ENCODE measurements around the gene S100A7. TPM values are rescaled to one million over a fixed set of nuclear protein-coding genes. Genes with fewer than 3 reads are reported as not detected.

The S100A7 gene
- total and polyA plus RNA-seq, 5 donors, result not detected

DNA sequence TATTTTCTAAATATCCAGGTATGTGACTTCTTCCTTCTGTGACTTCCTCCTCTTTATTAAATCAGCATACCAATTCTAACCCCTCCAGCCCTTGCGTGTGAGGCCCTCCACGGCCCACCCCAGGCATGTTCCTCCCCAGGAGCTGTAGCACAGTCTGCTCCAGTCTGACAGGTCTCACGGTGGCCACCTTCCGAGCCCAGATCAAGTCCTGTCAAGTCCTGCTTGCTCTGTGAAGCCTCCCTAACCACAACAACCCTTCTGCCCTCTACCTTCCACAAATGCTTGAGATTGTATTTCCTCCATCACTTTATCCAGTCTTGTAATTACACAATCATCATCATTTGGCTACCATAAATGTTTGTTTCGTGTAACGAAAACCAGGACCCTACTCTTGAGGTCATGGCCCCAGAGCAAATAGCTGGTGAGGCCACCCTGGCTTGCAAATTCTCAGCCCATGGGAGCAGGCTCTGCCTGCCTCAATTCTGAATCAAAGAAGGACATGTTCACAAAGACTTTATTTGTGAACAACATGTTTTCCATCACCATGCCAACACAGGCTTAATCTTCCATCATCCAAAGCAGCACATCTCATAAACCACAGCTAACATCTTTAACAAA lies 33.0 kb upstream of the S100A7 start:
- Histone ChIP-seq H3K27ac (ENCODE audit: low read length) (peak overlapping the region; percentile 4), H3K4me3 (ENCODE audit: low read length) (no peak overlapping the region), H3K27me3 (ENCODE audit: control insufficient read depth, insufficient read depth) (no peaks in the 10 kb centered on the region), H3K4me1 (ENCODE audit: control insufficient read depth, insufficient read depth, low read length) (peaks cover 7% of the 10 kb centered on the region), H3K9me3 (ENCODE audit: control insufficient read depth, low read length) (no peaks in the 10 kb centered on the region)
- DNase-seq (peak in 2 of 3 donors; percentile 35 to 58), ATAC-seq (peak in 1 of 2 donors; percentile 26)
- WGBS, result 77% methylated on average over 6 of the region's 6 CpGs
- intact Hi-C loops (cut with DNase I), result no loop called here

- Histone ChIP-seq H3K4me1 (ENCODE audit: control insufficient read depth, insufficient read depth, low read length) (peaks cover 9% of the 10 kb centered on the region), H3K4me3 (ENCODE audit: low read length) (no peak overlapping the region), H3K27me3 (ENCODE audit: control insufficient read depth, insufficient read depth) (no peaks in the 10 kb centered on the region), H3K9me3 (ENCODE audit: control insufficient read depth, low read length) (no peaks in the 10 kb centered on the region), H3K27ac (ENCODE audit: low read length) (peak overlapping the region; percentile 76)
- intact Hi-C loops (cut with DNase I), result no loop called here
- DNase-seq (peak; percentile 72 to 86 (median 83)), ATAC-seq (peak; percentile 63 to 77)
- WGBS, result 38% methylated on average over 12 of the region's 12 CpGs
Measured at GRCh38 chr1:153490272-153491051, 30.0 kb upstream of the S100A7 start.

GRCh38 chr1:153488731-153489130 lies 28.3 kb upstream of the S100A7 start:
- no peak overlapping the region for H3K27ac ChIP-seq (ENCODE audit: low read length)
- peaks cover 9% of the 10 kb centered on the region for H3K4me1 ChIP-seq (ENCODE audit: control insufficient read depth, insufficient read depth, low read length)
- ATAC-seq (peak; percentile 21 to 36), DNase-seq (no peak)
- intact Hi-C loops (cut with DNase I), result no loop called here
- H3K9me3 ChIP-seq (ENCODE audit: control insufficient read depth, low read length), result no peaks in the 10 kb centered on the region
- H3K27me3 ChIP-seq (ENCODE audit: control insufficient read depth, insufficient read depth), result no peaks in the 10 kb centered on the region
- WGBS, result 17% methylated on average over 4 of the region's 4 CpGs
- H3K4me3 ChIP-seq (ENCODE audit: low read length), result no peak overlapping the region

GRCh38 chr1:153487707-153488106 lies 27.3 kb upstream of the S100A7 start:
- no peak overlapping the region for H3K4me3 ChIP-seq (ENCODE audit: low read length)
- DNase-seq (no peak), ATAC-seq (no peak)
- intact Hi-C loops (cut with DNase I), result no loop called here
- WGBS, result 99% methylated on average over 2 of the region's 2 CpGs
- H3K9me3 ChIP-seq (ENCODE audit: control insufficient read depth, low read length), result no peaks in the 10 kb centered on the region
- no peak overlapping the region for H3K27ac ChIP-seq (ENCODE audit: low read length)
- H3K27me3 ChIP-seq (ENCODE audit: control insufficient read depth, insufficient read depth), result no peaks in the 10 kb centered on the region
- peaks cover 9% of the 10 kb centered on the region for H3K4me1 ChIP-seq (ENCODE audit: control insufficient read depth, insufficient read depth, low read length)

DNA sequence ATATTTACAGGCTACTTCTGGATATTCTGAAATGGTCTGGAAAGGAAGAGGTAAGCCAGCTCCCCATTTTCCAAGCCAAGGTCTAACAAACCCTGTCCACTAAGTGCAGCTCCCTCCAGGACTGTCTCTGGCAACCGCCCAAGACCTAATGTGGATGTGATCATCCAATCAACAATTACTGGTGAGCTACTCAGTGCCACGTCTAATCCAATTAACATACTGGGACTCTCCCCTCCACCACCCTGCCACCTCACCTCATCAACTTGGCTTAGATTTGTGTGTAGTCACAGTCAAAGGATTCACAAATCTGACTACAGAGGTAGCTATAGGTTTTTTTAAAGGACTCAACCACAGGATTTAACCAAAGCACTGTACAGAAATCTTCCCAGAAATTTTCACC lies 25.4 kb upstream of the S100A7 start:
- Histone ChIP-seq H3K27me3 (ENCODE audit: control insufficient read depth, insufficient read depth) (no peaks in the 10 kb centered on the region), H3K4me1 (ENCODE audit: control insufficient read depth, insufficient read depth, low read length) (peaks cover 9% of the 10 kb centered on the region), H3K9me3 (ENCODE audit: control insufficient read depth, low read length) (no peaks in the 10 kb centered on the region), H3K27ac (ENCODE audit: low read length) (no peak overlapping the region), H3K4me3 (ENCODE audit: low read length) (no peak overlapping the region)
- 40% methylated on average over 2 of the region's 2 CpGs for WGBS
- DNase-seq (no peak), ATAC-seq (no peak)
- intact Hi-C loops (cut with DNase I), result no loop called here

- ATAC-seq (no peak), DNase-seq (no peak)
- no peak overlapping the region for H3K27ac ChIP-seq (ENCODE audit: low read length)
- no peaks in the 10 kb centered on the region for H3K27me3 ChIP-seq (ENCODE audit: control insufficient read depth, insufficient read depth)
- H3K9me3 ChIP-seq (ENCODE audit: control insufficient read depth, low read length), result no peaks in the 10 kb centered on the region
- 62% methylated on average over 6 of the region's 6 CpGs for WGBS
- peaks cover 4% of the 10 kb centered on the region for H3K4me1 ChIP-seq (ENCODE audit: control insufficient read depth, insufficient read depth, low read length)
- H3K4me3 ChIP-seq (ENCODE audit: low read length), result no peak overlapping the region
- intact Hi-C loops (cut with DNase I), result no loop called here
Measured at GRCh38 chr1:153483776-153484175, 23.3 kb upstream of the S100A7 start.

DNA sequence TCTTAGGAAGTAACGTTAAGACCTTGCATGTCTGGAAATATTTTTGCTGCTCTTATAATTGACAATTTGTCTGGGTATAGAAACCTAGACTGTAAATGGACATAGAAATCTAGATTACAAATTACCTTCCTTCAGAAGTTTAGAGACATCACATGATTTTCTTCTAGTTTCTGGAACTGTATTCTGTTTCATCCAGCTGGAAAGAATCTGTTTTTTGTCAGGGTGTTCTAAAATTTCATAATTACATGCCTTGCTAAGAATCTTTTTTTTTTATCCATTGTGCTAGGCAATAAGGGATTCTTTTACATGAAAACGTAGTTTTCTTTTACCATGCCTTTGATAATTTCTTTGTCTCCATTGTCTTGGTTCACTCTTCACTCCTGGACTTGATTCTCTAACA lies 20.7 kb upstream of the S100A7 start:
- Histone ChIP-seq H3K4me3 (ENCODE audit: low read length) (no peak overlapping the region), H3K4me1 (ENCODE audit: control insufficient read depth, insufficient read depth, low read length) (peaks cover 2% of the 10 kb centered on the region), H3K27me3 (ENCODE audit: control insufficient read depth, insufficient read depth) (no peaks in the 10 kb centered on the region), H3K9me3 (ENCODE audit: control insufficient read depth, low read length) (no peaks in the 10 kb centered on the region), H3K27ac (ENCODE audit: low read length) (no peak overlapping the region)
- no peak for DNase-seq
- intact Hi-C loops (cut with DNase I), result no loop called here
- no peak for ATAC-seq
- 33% methylated on average over 2 of the region's 2 CpGs for WGBS

- Histone ChIP-seq H3K4me3 (ENCODE audit: low read length) (no peak overlapping the region), H3K27me3 (ENCODE audit: control insufficient read depth, insufficient read depth) (no peaks in the 10 kb centered on the region), H3K4me1 (ENCODE audit: control insufficient read depth, insufficient read depth, low read length) (no peaks in the 10 kb centered on the region), H3K27ac (ENCODE audit: low read length) (no peak overlapping the region), H3K9me3 (ENCODE audit: control insufficient read depth, low read length) (no peaks in the 10 kb centered on the region)
- DNase-seq, result no peak
- intact Hi-C loops (cut with DNase I), result no loop called here
- WGBS, result 66% methylated on average over 4 of the region's 4 CpGs
- ATAC-seq, result no peak
Measured at GRCh38 chr1:153478692-153479618, 18.5 kb upstream of the S100A7 start.

GRCh38 chr1:153478047-153478691 lies 17.7 kb upstream of the S100A7 start:
- H3K4me3 ChIP-seq (ENCODE audit: low read length), result no peak overlapping the region

DNA sequence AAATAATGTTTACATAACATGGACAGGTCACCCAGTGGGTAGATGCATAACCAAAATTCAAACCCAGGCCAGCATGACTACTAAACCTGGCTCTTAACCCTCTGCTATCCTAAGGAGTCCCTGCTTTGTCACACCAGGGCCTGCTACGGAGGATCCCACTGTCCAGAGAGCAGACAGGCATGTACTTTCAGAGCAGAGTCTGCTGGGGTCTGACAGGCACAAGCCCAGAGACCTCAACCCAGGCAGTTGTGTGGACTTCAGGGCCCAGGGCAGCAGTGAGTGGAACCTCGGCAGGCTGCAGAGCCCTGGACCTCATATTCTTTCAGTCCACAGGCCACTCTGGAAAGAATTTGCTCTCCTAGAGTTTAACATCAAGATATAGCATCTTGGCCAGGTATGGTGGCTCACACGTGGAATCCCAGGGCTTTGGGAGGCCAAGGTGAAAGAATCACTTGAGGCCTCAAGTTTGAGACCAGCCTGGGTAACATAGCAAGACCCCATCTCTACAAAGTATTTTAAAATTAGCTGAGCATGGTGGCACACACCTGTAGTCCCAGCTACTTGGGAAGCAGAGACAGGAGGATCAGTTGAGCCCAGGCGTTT lies 16.1 kb upstream of the S100A7 start:
- ATAC-seq, result no peak
- DNase-seq, result no peak
- 90% methylated on average over 4 of the region's 4 CpGs for WGBS

More at GRCh38 chr1:153478047-153478691, 17.7 kb upstream of the S100A7 start:
- Histone ChIP-seq H3K9me3 (ENCODE audit: control insufficient read depth, low read length) (no peaks in the 10 kb centered on the region), H3K27ac (ENCODE audit: low read length) (no peak overlapping the region), H3K27me3 (ENCODE audit: control insufficient read depth, insufficient read depth) (no peaks in the 10 kb centered on the region), H3K4me1 (ENCODE audit: control insufficient read depth, insufficient read depth, low read length) (no peaks in the 10 kb centered on the region)
- DNase-seq (no peak), ATAC-seq (no peak)
- 65% methylated on average over 8 of the region's 8 CpGs for WGBS
- intact Hi-C loops (cut with DNase I), result no loop called here

More for the DNA sequence above, 16.1 kb upstream of the S100A7 start:
- intact Hi-C loops (cut with DNase I), result no loop called here
- Histone ChIP-seq H3K27ac (ENCODE audit: low read length) (no peak overlapping the region), H3K9me3 (ENCODE audit: control insufficient read depth, low read length) (no peaks in the 10 kb centered on the region), H3K27me3 (ENCODE audit: control insufficient read depth, insufficient read depth) (no peaks in the 10 kb centered on the region), H3K4me3 (ENCODE audit: low read length) (no peak overlapping the region), H3K4me1 (ENCODE audit: control insufficient read depth, insufficient read depth, low read length) (no peaks in the 10 kb centered on the region)
